Osteoblast (primary cell): ENCODE measurements around the gene TUT1. TPM values are rescaled to one million over a fixed set of nuclear protein-coding genes. Genes with fewer than 3 reads are reported as not detected.
A peak's percentile ranks its signal among the peaks of the same experiment; 100 is the strongest.

Experiments
- DNase-seq: peaks from one replicate; pipeline ENCODE4 v3.0.0; 2011; ENCODE audit warnings: low spot score, mixed read lengths; ENCODE audit not compliant: insufficient read length; ENCODE audit errors: missing footprints
- H2AFZ ChIP-seq: 2 replicates; pipeline ENCODE4 v1.6.0; 2011; ENCODE audit warnings: mild to moderate bottlenecking, low read length
- H3K27ac ChIP-seq: 2 replicates; pipeline ENCODE4 v1.5.1; 2011; ENCODE audit warnings: mild to moderate bottlenecking, low read depth, low read length, moderate library complexity
- H3K27me3 ChIP-seq: 2 replicates; pipeline ENCODE4 v1.6.0; 2012; ENCODE audit warnings: mild to moderate bottlenecking, control low read depth, inconsistent platforms, low read length, moderate library complexity; ENCODE audit not compliant: insufficient read depth
- H3K36me3 ChIP-seq: 2 replicates; pipeline ENCODE4 v1.5.1; 2011; ENCODE audit warnings: mild to moderate bottlenecking, low read length, control low read depth, moderate library complexity; ENCODE audit not compliant: insufficient read depth
- H3K4me1 ChIP-seq: 2 replicates; pipeline ENCODE4 v1.5.1; 2011; ENCODE audit warnings: mild to moderate bottlenecking, low read length, control low read depth, moderate library complexity; ENCODE audit not compliant: insufficient read depth
- H3K4me2 ChIP-seq: 2 replicates; pipeline ENCODE4 v1.6.0; 2011; ENCODE audit warnings: mild to moderate bottlenecking, low read length; ENCODE audit not compliant: insufficient read depth
- H3K4me3 ChIP-seq: fragments of 200-600 bp; sonication (generic); 3 replicates; pipeline ENCODE4 v1.5.1; 2012; ENCODE audit warnings: mild to moderate bottlenecking, low read length, inconsistent platforms; ENCODE audit not compliant: insufficient read depth
- H3K79me2 ChIP-seq: 2 replicates; pipeline ENCODE4 v1.6.0; 2012; ENCODE audit warnings: mild to moderate bottlenecking, low read length, control low read depth, inconsistent platforms; ENCODE audit not compliant: insufficient read depth
- H3K9me3 ChIP-seq: 2 replicates; pipeline ENCODE4 v1.5.1; 2011; ENCODE audit warnings: low read depth, low read length, control low read depth
- H4K20me1 ChIP-seq: 2 replicates; pipeline ENCODE4 v1.6.0; 2012; ENCODE audit warnings: mild to moderate bottlenecking, low read length, control low read depth; ENCODE audit not compliant: insufficient read depth
- total RNA-seq: library from RNA; depleted of rRNA; stranded (reverse); fragments of >200 nt; gene quantifications from 2 replicates; pipeline ENCODE4 v1.2.3, GENCODE V29; 2012
- TF ChIP-seq, protein P1 (sequence below): IDR thresholded peaks from 2 replicates; pipeline ENCODE4 v1.5.1; 2011; ENCODE audit warnings: mild to moderate bottlenecking, low read depth, low read length, moderate library complexity; ENCODE audit errors: extremely low read depth

TUT1 gene
- total RNA-seq, 1 donor = 7.6 TPM

DNA sequence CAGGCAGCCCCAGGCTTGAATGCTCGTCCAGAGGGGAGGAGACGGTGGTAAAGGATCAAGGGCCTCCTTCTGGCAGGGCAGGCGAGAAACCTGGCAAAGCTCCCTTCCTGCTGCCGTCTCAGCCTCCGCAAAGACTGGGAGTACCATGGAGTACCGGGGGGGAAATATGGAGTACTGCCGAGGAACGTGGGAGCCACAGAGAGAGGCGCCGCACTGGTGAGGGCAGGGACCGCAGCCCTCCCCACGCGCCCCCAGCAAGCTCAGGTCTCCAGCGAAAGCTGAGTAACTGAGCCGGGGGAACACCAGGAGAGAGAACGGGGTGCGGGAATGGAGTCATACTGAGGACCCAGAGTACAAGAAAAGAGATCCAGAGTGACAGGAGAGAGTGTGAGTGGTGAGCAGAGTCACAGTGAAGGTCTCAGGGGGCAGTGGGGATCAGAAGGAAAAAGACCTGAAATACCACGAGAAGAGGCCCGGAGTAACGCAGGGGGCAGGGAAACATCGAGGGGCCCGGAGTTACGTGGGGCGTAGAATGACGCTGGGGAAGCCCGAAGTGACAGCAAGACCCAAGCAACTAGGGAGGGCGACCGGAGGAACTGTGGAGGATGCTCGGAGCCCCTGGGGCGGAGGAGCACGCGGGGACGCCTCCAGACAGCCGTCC lies 20.5 kb upstream of the TUT1 start:
- Histone ChIP-seq H4K20me1 (peaks cover 2% of the 10 kb centered on the region), H3K4me3 (peak overlapping the region; percentile 92), H3K79me2 (peaks cover 11% of the 10 kb centered on the region), H3K9me3 (no peaks in the 10 kb centered on the region), H3K27ac (peak overlapping the region; percentile 83), H3K27me3 (no peaks in the 10 kb centered on the region), H3K36me3 (peaks cover 32% of the 10 kb centered on the region), H2AFZ (peak overlapping the region; percentile 94), H3K4me2 (peak overlapping the region; percentile 98), H3K4me1 (peaks cover 11% of the 10 kb centered on the region)
- DNase-seq = peak; percentile 96
- TF ChIP-seq, protein P1, sequence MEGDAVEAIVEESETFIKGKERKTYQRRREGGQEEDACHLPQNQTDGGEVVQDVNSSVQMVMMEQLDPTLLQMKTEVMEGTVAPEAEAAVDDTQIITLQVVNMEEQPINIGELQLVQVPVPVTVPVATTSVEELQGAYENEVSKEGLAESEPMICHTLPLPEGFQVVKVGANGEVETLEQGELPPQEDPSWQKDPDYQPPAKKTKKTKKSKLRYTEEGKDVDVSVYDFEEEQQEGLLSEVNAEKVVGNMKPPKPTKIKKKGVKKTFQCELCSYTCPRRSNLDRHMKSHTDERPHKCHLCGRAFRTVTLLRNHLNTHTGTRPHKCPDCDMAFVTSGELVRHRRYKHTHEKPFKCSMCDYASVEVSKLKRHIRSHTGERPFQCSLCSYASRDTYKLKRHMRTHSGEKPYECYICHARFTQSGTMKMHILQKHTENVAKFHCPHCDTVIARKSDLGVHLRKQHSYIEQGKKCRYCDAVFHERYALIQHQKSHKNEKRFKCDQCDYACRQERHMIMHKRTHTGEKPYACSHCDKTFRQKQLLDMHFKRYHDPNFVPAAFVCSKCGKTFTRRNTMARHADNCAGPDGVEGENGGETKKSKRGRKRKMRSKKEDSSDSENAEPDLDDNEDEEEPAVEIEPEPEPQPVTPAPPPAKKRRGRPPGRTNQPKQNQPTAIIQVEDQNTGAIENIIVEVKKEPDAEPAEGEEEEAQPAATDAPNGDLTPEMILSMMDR = no peak

DNA sequence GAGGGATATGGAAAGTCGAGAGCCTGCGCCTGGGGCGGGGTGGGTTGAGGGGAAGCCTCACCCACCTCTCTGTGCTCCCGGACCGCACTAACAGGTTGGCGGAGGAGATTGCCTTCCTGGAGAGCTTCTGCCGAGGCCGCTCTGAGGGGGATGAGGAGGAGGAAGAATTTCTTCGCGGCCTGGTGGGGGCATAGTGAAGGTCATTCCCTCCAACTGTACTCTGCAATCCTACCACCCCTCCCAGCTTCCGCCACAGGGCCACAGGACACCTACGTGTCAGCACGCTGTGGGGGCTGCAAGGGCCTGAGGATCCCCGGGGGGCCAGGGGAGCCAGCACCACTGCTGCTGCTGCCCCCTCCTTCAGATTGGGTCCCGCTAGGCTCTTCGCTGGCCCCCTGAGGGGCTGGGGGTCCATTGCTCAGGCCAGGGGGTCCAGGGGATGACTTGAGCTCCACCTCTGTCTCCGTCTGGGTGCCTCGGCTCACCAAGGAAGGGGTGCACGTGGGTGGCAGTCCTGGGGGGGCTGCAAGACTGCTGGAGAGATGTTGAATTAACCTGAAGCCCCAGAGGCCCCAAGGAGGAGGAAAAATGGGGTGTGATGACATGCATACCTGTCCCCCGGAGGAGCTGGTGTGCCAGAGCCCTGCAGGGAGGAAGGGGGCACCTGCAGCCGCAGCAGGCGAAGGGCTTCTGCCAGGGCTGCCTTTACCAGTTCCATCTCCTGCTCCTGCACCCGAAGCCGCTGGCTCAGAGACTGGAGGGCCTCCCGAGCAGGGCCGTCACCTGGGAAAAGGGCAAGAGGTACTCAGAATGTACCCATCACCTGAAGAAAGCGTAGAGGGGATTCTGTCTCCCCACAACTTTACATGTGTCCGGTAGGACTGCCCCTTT lies 19.7 kb upstream of the TUT1 start:
- Histone ChIP-seq H3K36me3 (peaks cover 30% of the 10 kb centered on the region), H3K4me1 (peaks cover 11% of the 10 kb centered on the region), H3K27me3 (no peaks in the 10 kb centered on the region), H4K20me1 (peaks cover 2% of the 10 kb centered on the region), H3K27ac (peak overlapping the region; percentile 83), H3K4me3 (peak overlapping the region; percentile 92), H3K4me2 (peak overlapping the region; percentile 98), H3K79me2 (peaks cover 11% of the 10 kb centered on the region), H2AFZ (peak overlapping the region; percentile 94), H3K9me3 (no peaks in the 10 kb centered on the region)
- TF ChIP-seq, protein P1 = no peak
- no peak for DNase-seq

DNA sequence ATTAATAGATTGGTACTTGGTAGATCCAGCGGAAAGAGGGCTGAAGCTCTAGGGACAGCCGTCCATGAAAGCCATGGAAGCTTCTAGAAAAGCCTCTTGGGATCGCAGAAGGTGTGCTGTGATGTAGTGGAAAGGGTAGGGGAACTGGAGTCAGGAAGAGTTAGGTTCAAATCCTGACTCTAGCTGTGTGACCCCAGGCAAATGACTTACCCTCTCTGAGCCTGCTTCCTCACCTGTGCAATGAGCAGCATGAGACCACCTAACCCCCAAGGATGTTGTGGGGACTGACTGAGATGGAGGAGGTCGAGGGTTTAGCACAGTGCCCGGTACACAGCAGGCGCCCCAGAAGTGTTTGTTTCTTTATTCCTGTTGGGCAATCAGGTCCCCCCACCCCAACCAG lies 19.1 kb upstream of the TUT1 start:
- no peaks in the 10 kb centered on the region for H3K27me3 ChIP-seq
- no peak overlapping the region for H3K4me2 ChIP-seq
- H3K4me1 ChIP-seq = peaks cover 11% of the 10 kb centered on the region
- H3K9me3 ChIP-seq = no peaks in the 10 kb centered on the region
- peaks cover 32% of the 10 kb centered on the region for H3K36me3 ChIP-seq
- H3K27ac ChIP-seq = no peak overlapping the region
- H3K4me3 ChIP-seq = no peak overlapping the region
- no peak for DNase-seq
- peaks cover 2% of the 10 kb centered on the region for H4K20me1 ChIP-seq
- peaks cover 11% of the 10 kb centered on the region for H3K79me2 ChIP-seq
- H2AFZ ChIP-seq = no peak overlapping the region
- TF ChIP-seq, protein P1 = no peak

DNA sequence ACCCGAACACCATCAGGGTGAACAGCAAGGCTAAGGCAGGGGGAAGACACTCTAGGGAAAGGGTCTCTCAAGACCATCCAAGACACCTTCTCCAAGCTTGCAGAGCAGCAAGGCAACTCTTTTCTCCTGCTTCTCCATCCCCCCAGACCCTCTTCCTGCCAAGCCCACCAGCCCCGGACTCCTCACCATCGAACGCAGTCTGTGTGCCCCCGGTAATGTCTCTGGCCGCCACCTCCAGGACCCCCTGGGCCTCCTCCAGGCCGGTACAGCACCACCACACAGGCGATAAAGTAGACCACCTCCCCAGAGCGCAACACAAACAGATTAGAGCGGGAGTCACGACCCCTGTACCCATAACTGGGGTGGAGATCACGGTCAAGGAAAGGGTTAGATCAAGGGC lies 17.5 kb upstream of the TUT1 start:
- TF ChIP-seq, protein P1 = no peak
- Histone ChIP-seq H3K79me2 (peaks cover 11% of the 10 kb centered on the region), H3K4me3 (no peak overlapping the region), H3K4me2 (no peak overlapping the region), H3K27me3 (no peaks in the 10 kb centered on the region), H4K20me1 (peaks cover 2% of the 10 kb centered on the region), H3K4me1 (peaks cover 11% of the 10 kb centered on the region), H3K36me3 (peaks cover 41% of the 10 kb centered on the region), H3K9me3 (no peaks in the 10 kb centered on the region), H2AFZ (no peak overlapping the region), H3K27ac (no peak overlapping the region)
- DNase-seq = no peak
